Fibroblast of skin of abdomen (primary cell): ENCODE measurements around the gene GABRQ. TPM values are rescaled to one million over a fixed set of nuclear protein-coding genes. Genes with fewer than 3 reads are reported as not detected.

Experiments
- DNase-seq: peaks from one replicate; pipeline ENCODE4 v3.0.0-alpha.2; 2013
- polyA plus RNA-seq, 2 experiments: library from polyadenylated mRNA; unstranded; fragments of 120-200 nt; gene quantifications; one replicate each; pipeline ENCODE4 v1.2.1, GENCODE V29; 2013; ENCODE audit not compliant: insufficient read length in 2 of 2

The GABRQ gene
- polyA plus RNA-seq (2013, experiment 1 of 2; ENCODE audit: insufficient read length) = 1.7 TPM
- 1.4 TPM for polyA plus RNA-seq (2013, experiment 2 of 2; ENCODE audit: insufficient read length)

DNA sequence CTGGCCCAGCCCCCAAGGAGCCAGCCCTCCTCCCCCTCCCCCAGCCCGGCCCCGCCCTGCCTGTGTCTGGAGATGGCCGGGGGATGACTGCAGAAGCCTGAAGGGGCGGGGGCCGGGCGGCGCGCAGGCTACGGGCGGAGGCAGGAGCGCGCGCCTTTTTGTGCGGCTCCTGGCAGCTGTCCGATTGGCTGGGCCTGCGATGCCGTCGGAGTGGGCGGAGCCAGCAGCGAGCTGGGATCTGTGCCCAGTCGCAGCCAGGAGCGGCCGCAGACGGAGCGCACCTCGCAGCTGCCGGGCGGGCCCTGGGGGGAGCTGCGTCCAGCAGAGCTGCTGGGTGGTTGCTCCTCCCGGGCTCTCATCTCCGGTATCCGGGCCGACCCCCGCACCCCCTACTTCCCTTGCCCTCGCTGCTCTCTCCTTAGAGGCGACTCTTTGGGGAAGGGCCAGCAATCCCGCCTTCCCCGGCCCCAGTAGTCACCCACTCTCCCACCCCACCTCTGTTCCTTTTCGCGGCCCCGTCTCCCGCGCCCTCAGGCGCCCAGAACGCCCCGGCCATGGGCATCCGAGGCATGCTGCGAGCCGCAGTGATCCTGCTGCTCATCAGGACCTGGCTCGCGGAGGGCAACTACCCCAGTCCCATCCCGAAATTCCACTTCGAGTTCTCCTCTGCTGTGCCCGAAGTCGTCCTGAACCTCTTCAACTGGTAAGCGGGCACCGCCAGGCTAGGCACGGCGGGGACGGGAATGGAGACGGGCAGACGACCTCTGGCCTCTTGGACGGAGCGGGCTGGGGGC, at the start of gene GABRQ:
GABRQ (plus strand) TSS at position 247 of the 794 bp plus-strand sequence; CDS start at position 555, 308 bp downstream.
- peak; percentile 62 for DNase-seq

DNA sequence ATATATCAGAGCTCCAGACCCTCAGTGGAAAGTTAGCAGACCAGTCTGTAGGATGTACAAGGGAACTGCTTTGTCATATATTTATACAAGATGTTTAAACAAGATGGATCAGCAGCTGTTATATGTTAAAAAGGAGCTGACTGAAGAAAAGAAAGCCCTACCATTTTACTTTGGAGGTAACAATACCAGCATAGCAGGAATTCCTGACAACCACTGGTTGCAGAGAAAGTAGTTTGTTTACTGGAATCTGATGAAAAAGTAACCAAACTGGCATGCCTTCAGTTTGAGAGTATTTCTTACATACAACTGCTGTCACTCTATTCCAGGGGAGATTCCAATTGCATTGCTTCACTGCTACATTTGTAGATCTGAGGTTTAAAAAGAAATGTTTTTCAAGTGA, 49.5 kb upstream of the GABRQ start:
- no peak for DNase-seq

DNA sequence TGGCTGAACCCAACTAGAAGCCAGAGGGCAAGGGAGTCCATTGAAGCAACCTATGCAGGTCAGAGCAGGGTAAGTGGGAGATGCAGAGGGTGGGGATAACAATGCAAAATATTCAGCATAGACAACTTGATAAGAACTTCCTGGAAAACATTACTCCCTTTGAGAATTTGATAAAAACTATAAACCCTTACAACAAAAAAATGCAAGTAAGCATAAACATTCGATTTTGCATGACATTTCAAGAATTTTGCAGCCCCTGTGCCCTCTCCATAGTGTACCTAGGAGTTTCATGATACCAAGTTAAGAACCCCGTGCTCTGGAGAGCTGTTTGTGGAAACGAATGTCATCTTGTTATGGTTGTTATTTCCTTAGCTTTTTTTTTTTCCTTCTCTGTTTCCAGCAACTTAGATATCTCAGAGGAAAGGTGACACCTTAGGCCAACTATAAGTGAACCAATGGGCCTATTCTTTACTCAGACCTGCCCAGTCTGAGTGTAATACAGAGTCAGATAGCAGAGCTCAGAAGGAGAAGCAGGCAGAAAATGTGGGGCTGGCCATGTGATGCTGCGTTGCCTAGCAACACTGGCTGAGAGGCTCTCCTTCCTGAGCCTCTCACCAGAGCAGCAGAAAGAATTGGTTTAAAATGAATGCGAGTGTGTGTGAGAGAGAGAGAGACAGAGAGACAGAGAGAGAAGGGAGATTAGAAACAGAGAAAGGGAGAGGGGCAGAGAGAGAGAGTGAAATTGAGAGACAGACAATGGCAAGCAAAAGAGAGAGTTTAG, 36.7 kb upstream of the GABRQ start:
- no peak for DNase-seq

DNA sequence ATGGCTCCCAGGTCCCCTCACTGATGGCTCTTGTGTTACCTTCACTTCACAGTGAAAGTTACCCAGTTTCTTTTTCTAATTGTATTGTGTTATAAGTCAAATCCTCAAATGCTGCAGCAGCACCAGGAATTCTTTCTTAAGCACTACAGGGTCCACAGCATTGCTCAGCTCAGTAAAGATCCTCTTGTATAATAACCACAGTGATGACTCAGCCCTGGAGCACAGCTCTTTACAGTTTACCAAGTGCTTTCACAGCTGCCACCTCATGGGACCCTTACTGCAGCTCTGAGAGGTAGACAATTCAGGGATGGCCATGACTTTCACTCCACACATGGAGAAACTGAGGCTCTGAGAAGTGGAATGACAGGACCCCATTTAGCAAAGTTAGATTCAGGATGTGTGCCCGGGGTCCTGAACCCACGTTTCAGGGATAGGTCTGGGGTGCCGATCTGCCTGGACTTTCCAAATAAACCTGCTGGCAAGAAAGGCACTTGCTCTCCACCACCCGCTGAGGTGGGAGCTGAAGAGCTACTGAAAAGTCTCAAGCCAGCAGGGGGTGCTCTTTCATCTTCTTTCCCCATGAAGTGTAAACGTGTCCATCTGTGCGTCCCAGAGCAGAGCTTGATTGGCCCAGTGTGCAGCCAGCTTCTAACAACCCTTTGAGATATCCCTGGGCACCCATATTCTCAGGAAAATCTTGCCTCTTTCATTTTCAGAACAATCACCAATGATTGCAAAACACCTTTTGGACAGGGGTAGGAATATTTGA, 35.7 kb upstream of the GABRQ start:
- no peak for DNase-seq

DNA sequence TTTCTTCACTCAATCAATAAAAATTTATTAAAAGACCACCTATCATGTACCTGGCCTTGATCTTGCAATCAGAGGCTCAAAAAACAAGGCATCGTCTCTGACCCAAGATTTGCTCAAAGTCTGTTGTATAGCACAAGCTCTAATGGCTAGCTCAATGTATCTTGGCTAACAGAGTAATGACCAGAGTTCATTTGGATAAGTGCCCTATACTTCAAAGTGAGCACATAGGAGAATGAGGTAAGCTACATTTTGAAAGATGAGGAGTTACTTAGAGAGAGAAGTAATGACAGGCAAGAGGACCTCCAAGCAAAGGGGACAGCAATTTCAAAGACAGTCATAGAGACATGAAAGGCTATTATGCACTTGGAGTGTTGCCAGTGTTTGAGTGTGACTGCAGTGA, 22.9 kb upstream of the GABRQ start:
- no peak for DNase-seq

DNA sequence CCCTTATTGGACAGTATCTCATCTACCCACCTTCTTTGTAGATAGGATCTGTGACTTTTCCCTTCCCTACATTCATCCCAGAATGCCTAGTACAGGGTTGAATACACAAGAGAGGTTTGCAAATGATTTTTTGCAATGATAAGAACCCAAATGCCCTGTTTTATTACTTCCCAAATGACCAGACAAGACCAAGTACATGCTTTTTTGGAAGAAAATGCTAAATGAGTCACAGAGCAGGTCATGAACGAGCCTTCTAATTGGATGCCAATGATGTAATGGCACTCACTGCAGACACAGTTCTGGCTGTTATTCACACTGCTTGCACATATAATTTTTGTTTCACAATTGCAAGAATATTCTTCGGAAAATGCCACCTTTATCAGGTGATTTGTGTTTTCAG, 17.8 kb upstream of the GABRQ start:
- DNase-seq = no peak

DNA sequence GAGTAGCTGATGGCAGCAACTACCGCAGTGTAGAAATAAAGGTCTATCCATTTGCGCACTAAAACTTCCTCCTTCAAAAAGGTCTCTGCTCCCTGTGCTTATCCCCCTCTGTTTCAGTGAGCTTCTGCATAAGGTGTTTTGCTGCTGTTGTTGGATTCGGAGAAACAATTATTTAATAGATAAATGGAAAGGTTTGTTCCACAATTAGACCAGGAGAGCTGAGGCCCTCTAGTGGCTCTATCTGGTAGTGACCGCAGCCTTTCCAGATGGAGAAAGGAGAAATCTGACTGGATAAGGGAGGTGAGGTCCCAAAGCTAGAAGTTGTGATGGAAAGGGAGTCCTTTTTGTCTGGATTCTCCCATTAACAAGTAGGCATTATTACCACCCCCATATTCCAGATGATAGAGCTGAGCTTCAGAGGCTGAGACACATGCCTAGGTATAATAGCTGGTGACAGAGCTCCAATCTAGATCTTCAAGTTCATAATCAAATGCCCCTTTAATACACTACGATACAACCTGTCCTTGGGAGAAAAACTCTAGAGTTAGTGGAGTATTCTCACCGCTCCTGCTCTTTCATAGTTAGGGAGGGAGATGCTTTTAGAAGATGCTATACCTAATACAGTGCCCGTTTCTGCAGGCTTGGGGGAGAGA, 5.1 kb upstream of the GABRQ start:
- DNase-seq = peak; percentile 22

DNA sequence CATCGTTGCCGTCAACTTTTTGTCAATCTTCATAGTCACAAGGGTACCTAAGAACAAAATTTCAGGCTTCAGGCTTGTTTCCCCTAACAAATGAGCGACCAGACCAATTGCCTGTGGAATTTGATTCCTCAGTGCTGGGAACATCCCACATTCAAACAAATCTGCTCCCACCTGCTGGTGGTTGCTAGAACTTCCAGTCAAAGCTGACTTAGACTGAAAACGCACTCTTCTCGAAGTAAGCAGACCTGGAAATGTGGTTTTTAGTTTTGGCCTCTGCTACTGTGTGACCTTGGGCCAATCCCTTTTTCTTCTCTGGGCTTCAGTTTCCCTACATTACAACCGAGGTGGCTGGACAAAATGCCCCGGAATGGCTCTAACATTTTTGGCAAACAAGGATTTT, 1.8 kb upstream of the GABRQ start:
- peak; percentile 45 for DNase-seq

DNA sequence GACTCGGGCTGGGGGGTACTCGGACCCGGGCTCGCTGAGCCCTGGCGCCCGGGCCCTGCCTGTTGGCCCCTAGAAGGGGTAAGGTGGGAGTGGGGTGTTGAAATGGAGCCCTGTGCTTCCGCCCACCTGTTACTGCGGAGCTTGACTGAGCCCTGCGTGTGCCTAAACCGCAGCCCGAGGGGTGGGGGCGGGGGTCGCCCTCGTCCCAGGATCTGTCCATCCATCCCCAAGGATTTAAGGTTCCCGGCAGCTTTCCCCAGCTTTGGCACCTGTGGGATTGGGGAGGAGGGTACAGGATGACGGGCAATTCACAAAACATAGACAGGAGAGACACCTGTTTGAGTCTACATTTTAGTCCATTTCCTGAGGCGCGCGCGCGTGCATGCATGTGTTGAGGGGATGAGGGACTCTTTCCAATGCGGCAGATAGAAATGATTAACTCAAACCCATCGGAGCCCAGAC, 779 bp downstream of the GABRQ start:
- DNase-seq = no peak

DNA sequence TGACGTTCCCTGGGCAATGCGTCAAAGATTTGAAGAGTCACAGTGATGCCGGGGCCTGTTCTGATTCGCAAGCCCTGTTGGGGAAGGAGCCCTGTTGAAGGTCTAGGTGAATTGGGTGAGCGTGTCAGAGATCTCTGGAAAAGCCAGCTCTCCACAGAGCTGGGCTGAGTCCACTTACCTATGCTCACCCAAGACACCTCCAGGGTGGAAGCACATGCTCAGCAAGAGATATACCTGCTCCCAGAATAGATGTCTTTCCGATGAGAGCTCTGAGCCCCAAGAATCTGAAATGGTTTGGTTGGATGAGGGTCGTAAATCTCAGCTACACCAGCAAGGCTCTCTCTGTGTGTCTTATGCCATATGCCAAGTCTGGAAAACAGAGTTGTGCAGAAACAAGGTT, 1.7 kb downstream of the GABRQ start:
- DNase-seq = no peak

DNA sequence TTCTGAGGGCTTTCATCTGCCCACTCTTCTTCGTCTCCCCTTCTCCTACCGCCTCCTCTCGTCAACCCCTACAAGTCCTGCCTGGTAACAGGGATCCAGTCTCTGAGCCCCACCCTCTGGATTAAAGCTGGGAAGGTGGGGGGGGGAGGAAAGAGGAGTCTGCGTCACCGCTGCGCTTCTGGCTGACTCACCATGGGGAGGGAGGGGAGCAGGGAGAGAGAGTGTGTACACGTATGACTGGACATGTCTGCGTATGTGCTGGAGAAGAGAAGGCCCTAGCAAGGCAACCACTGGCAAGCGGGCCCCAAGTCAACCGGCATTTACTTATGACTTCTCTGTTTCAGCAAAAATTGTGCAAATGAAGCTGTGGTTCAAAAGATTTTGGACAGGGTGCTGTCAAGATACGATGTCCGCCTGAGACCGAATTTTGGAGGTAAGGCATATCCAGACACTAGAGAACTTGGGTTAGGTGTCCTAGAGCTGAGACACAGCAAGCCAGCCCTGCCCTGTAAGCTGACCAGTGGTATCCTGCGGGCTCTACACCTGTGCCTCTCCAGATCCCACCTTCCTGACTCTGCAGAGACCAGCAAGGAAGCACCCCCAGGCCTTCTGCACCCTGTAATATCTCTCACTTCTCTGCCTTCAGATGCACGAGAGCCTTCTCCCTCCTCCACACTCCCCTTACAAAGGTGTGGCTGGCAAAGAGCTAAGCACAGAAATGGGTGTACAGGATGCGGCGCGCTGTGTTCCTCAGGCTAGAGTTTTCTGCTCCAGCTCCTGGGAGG, 2.5 kb downstream of the GABRQ start:
- DNase-seq = peak; percentile 65

DNA sequence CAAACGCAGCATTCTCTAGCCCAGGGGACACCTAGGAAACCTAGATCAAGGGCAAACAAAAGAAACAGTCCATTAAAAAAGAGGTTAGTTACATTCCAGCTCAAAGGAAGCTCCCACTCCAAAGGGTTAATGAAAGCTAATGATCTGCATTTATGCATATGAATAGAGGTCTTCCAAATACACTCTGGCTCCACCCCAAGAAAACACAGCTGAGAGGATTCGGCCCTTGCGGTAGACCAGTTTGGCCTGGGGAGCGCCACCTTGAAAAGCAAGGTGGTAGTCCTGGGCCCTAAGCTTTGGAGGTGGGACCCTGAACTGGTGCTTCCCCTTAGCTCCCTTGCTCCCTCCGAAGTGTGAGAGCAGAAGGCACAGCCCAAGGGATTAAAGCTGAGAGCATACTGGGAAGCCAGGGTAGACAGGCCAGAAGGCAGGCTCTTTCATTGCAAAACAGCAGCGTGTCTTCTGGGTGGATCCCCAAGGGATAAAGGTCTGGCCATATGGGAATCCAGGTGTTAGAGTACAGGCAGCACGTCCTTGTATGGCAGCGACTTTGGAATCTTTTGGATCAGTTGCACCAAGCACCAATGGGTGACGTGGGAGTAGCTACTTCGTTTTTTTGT, 3.7 kb downstream of the GABRQ start:
- no peak for DNase-seq

DNA sequence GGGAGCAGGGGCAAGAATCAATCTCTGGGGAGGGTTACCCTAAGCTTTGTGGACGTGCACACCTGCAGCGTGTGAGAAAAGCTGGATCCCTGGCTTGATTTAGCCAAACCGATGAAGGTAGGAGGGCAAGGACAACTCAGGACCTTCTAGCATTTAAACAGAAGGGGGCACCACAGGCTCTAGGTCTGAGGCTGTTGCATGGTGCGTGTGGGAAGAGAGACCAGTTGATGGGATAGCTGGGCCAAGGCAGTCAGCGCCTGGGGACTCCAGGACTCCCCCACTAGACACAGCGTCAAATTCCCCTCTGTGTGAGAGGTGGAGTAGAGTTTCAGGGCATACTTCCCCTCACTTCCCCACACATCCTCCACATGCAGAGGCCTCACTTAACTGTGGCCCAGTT, 4.3 kb downstream of the GABRQ start:
- peak; percentile 10 for DNase-seq

DNA sequence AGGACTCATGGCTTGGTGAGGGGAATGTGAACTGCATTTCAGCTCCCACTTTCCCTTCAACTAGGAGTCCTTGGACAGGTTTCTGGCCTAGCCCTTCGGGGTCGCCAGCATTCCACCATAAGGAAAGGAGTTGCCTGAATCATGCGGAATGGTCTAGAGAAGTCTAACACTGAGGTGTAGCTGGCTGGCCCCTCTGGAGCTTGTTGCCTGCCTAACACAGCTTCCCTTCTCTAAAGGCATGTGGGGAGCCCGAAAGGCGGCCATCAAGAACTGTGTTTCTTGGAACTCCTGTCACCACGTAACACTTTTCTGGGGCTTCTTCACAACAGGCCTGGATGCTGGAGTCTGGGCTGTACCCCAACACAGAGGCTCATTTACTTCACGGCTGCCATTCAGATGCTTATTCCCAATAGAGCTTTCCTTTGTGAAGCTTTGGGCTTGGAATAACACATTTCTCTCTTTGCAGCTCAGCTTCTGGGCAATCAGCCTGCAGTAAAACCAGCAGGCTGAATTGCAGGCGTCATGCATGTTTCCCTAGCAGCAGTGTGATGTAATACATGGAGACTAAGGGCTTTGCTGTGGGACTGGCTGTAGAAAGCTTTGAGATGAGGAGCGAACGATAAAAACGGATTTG, 5.4 kb downstream of the GABRQ start:
- no peak for DNase-seq

DNA sequence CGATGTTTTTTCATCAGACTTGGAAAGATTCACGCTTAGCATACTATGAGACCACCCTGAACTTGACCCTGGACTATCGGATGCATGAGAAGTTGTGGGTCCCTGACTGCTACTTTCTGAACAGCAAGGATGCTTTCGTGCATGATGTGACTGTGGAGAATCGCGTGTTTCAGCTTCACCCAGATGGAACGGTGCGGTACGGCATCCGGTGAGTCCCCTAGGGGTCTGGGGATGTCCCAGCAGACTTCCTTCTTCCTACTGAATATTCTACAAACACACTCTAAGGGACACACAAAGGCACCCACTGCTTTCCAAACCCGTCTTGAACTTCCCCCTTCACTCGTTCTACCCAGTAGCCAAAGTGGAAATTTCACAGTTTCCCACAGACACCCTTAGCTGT, 9.3 kb downstream of the GABRQ start:
- DNase-seq = no peak

DNA sequence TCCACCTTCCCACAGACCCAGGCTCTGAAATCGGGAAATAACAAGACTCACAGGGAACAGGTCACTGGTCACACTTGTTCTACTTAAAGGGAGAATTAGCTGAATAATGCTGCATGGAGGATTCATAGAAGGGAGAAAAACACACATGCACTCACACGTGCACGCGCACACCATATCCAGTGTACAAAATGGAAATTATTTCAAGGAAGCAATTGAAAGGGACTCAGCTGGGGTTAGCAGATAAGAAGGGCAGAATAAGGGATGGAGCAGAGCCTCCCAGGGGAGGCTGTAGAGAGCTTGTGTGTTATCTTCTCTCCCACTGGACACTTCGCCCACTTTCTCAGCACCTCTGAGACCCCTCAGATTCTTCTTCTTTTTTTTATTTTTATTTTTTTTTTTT, 10.3 kb downstream of the GABRQ start:
- DNase-seq = no peak

DNA sequence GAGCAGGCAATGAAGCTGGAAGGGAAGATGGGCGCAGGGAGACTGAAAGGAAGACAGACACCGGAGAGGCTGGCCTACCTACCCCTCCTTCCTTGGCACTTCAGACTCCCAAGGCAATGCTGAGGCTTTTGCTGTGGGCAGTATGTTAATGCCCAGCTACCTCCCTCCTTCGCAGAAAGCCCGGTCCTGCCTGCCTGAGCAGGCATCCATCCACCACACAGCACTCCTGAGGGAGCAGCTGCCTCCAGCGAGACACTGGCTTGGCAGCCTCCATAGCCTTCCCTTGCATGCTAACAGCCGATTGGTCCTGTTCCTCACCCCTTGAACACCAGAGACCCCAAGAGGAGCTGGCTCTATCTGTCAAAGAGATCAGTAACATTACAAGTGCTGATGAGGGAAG, 14.4 kb downstream of the GABRQ start:
- no peak for DNase-seq

DNA sequence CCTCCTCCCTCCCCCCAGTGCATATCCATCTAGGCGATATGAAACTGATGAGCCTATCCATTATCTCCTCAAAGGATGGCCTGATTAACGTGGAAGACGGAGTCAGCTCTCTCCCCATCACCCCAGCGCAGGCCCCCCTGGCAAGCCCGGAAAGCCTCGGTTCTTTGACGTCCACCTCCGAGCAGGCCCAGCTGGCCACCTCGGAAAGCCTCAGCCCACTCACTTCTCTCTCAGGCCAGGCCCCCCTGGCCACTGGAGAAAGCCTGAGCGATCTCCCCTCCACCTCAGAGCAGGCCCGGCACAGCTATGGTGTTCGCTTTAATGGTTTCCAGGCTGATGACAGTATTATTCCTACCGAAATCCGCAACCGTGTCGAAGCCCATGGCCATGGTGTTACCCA, 14.8 kb downstream of the GABRQ start:
- no peak for DNase-seq

DNA sequence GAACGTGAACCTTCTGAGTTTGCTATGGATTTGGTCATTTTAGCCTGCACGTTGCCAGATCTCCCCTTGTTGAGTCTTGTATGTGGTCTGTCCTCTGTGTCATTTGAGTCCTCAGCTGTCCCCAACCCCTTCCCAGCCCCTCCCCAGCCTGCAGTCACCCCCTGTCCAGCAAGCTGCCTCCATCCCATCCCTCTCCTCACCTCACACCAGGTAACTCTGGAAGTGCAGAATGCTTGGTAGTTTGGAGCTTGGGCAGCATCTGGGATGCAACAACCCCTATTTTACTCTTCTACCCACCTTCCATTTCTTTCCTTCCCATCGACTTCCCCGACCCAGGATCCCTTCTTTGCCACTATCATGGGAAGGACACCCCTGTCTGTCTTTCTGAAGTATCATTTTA, 18.4 kb downstream of the GABRQ start:
- no peak for DNase-seq

DNA sequence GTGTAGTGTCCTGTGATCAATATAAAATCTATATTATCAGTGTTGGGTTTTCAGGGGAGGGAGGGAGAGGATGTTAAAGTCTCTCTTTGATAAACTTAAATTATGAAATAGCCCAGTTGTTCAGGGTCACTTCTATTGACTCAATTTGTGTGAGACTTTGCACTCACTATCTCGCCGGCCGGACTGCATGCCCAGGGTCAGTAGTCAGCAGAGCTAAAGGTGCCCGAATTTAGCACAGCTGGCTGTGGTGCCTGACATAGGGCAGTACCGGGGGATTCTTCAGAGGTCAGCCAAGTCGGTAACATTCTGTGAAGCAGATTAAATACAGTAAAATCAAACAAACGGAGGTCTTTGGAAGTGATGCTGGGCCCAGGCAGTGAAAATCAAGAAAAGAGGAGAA, 19.2 kb downstream of the GABRQ start:
- DNase-seq = no peak

DNA sequence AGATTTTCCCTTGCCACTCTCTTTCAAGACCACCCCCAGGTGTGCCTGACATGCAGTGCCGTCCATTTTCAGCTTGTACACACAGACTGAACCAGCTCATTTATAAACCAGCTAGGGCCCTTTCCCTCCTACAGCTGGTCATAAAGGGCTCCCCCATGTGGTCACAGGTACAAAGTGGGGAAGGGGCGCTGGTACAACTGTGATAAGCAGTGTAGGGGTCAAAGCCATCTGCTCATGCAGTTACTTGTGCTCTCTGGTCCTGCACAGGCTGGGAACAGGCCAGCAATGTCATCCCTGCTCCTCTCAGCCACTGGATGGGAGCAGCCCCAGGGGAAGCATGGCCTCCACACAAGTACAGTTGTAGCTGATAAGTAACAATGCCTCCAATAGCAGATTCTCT, 20.6 kb downstream of the GABRQ start:
- no peak for DNase-seq
